Stimulated activated CD8-positive, alpha-beta memory T cell treated with anti-CD3 and anti-CD28 coated beads, Interleukin-4, amount 100 ng/mL, for 24 hours (primary cell): Measurements from ENCODE around the gene REXO1.
A peak's percentile ranks its signal among the peaks of the same experiment; 100 is the strongest.

Source experiments
- DNase-seq: peaks from one replicate; pipeline ENCODE4 v3.0.0-alpha.2; 2020; ENCODE audit warnings: low read depth

Gene REXO1

GRCh38 chr19:1860821-1861598, 12.7 kb upstream of the REXO1 start:
- no peak for DNase-seq

- DNase-seq: no peak
Measured at GRCh38 chr19:1860042-1860775, 11.9 kb upstream of the REXO1 start.

- no peak for DNase-seq
Measured at GRCh38 chr19:1859331-1859781, 11.1 kb upstream of the REXO1 start.

GRCh38 chr19:1858412-1859081, 10.3 kb upstream of the REXO1 start:
- DNase-seq: no peak

- DNase-seq: no peak
Measured at GRCh38 chr19:1857648-1858326, 9.5 kb upstream of the REXO1 start.

GRCh38 chr19:1856698-1857603, 8.7 kb upstream of the REXO1 start:
- no peak for DNase-seq

- DNase-seq: no peak
Measured at GRCh38 chr19:1856345-1856697, 8.0 kb upstream of the REXO1 start.

- DNase-seq: no peak
Measured at GRCh38 chr19:1855828-1856255, 7.6 kb upstream of the REXO1 start.

GRCh38 chr19:1855040-1855827, 7.0 kb upstream of the REXO1 start:
- peak; percentile 69 for DNase-seq

- no peak for DNase-seq
Measured at GRCh38 chr19:1854542-1855039, 6.3 kb upstream of the REXO1 start.

GRCh38 chr19:1854039-1854541, 5.8 kb upstream of the REXO1 start:
- DNase-seq: no peak

- DNase-seq: peak; percentile 75
Measured at GRCh38 chr19:1853295-1854038, 5.2 kb upstream of the REXO1 start.

GRCh38 chr19:1852581-1853128, 4.4 kb upstream of the REXO1 start:
- no peak for DNase-seq

GRCh38 chr19:1851654-1852580, 3.6 kb upstream of the REXO1 start:
- DNase-seq: no peak

GRCh38 chr19:1850809-1851653, 2.7 kb upstream of the REXO1 start:
- no peak for DNase-seq

GRCh38 chr19:1849886-1850398, 1.7 kb upstream of the REXO1 start:
- no peak for DNase-seq

GRCh38 chr19:1849132-1849474, 820 bp upstream of the REXO1 start:
- DNase-seq: no peak
